GM18858 (cell line): ENCODE results near the gene AFF3.

Experiments
- ATAC-seq: cut with Tn5 transposase; IDR thresholded peaks from one replicate; pipeline ENCODE4 v1.9.1; 2021; ENCODE audit not compliant: unreplicated experiment

The AFF3 gene

GRCh38 chr2:100043081-100043890, 99.1 kb downstream of the AFF3 start:
- no peak for ATAC-seq

- ATAC-seq = no peak
These were observed 99.8 kb downstream of the AFF3 start for GRCh38 chr2:100042562-100042961.

GRCh38 chr2:100041946-100042345, 100.4 kb downstream of the AFF3 start:
- no peak for ATAC-seq

- no peak for ATAC-seq
These were observed 101.0 kb downstream of the AFF3 start for GRCh38 chr2:100041385-100041784.

- no peak for ATAC-seq
These were observed 101.5 kb downstream of the AFF3 start for GRCh38 chr2:100040906-100041305.

GRCh38 chr2:100039291-100039980, 103.0 kb downstream of the AFF3 start:
- ATAC-seq = no peak

GRCh38 chr2:100038011-100038410, 104.4 kb downstream of the AFF3 start:
- no peak for ATAC-seq

- ATAC-seq = no peak
These were observed 105.6 kb downstream of the AFF3 start for GRCh38 chr2:100036793-100037192.

- ATAC-seq = no peak
These were observed 106.4 kb downstream of the AFF3 start for GRCh38 chr2:100036026-100036425.

GRCh38 chr2:100034431-100034830, 108.0 kb downstream of the AFF3 start:
- no peak for ATAC-seq

- no peak for ATAC-seq
These were observed 108.4 kb downstream of the AFF3 start for GRCh38 chr2:100033976-100034375.

- ATAC-seq = no peak
These were observed 110.8 kb downstream of the AFF3 start for GRCh38 chr2:100031604-100032003.

GRCh38 chr2:100029460-100029859, 112.9 kb downstream of the AFF3 start:
- no peak for ATAC-seq

GRCh38 chr2:100021791-100022340, 120.5 kb downstream of the AFF3 start:
- ATAC-seq = no peak

GRCh38 chr2:100019499-100019898, 122.9 kb downstream of the AFF3 start:
- no peak for ATAC-seq

- no peak for ATAC-seq
These were observed 123.8 kb downstream of the AFF3 start for GRCh38 chr2:100018341-100019193.

- no peak for ATAC-seq
These were observed 124.8 kb downstream of the AFF3 start for GRCh38 chr2:100017633-100018032.

GRCh38 chr2:100016756-100017155, 125.6 kb downstream of the AFF3 start:
- no peak for ATAC-seq

- no peak for ATAC-seq
These were observed 126.5 kb downstream of the AFF3 start for GRCh38 chr2:100015849-100016248.

- no peak for ATAC-seq
These were observed 128.3 kb downstream of the AFF3 start for GRCh38 chr2:100013892-100014677.
